NK-92 (cell line): ENCODE results near the gene SDE2.
"Not testable (repeated sequence)": the region's sequence is repeated elsewhere in the genome, so short reads cannot be mapped to it uniquely, and the experiment has no call there.

ENCODE experiments used
- DNase-seq: peaks from one replicate; lab custom pipeline; 2025; ENCODE audit not compliant: unreplicated experiment; lab: John Stamatoyannopoulos, UW

The SDE2 gene

GRCh38 chr1:225979421-225979820, 19.7 kb downstream of the SDE2 start:
- DNase-seq = no peak

GRCh38 chr1:225977937-225978748, 21.0 kb downstream of the SDE2 start:
- DNase-seq = no peak

GRCh38 chr1:225975146-225975545, 24.0 kb downstream of the SDE2 start:
- DNase-seq = not testable (repeated sequence)

GRCh38 chr1:225974454-225974853, 24.7 kb downstream of the SDE2 start:
- DNase-seq = no peak

GRCh38 chr1:225973158-225973557, 26.0 kb downstream of the SDE2 start:
- DNase-seq = no peak

- no peak for DNase-seq
Observed at GRCh38 chr1:225972344-225973152, 26.6 kb downstream of the SDE2 start.

GRCh38 chr1:225970592-225971157, 28.5 kb downstream of the SDE2 start:
- DNase-seq = not testable (repeated sequence)

- DNase-seq = not testable (repeated sequence)
Observed at GRCh38 chr1:225969751-225970150, 29.4 kb downstream of the SDE2 start.

- DNase-seq = no peak
Observed at GRCh38 chr1:225965231-225965630, 33.9 kb downstream of the SDE2 start.

GRCh38 chr1:225963735-225964530, 35.2 kb downstream of the SDE2 start:
- no peak for DNase-seq

- DNase-seq = no peak
Observed at GRCh38 chr1:225962440-225962975, 36.6 kb downstream of the SDE2 start.

- DNase-seq = no peak
Observed at GRCh38 chr1:225961659-225962439, 37.3 kb downstream of the SDE2 start.

- no peak for DNase-seq
Observed at GRCh38 chr1:225958041-225958440, 41.1 kb downstream of the SDE2 start.

- no peak for DNase-seq
Observed at GRCh38 chr1:225954753-225955152, 44.4 kb downstream of the SDE2 start.

- no peak for DNase-seq
Observed at GRCh38 chr1:225953315-225953714, 45.8 kb downstream of the SDE2 start.

GRCh38 chr1:225950905-225951497, 48.1 kb downstream of the SDE2 start:
- no peak for DNase-seq

GRCh38 chr1:225949041-225949440, 50.1 kb downstream of the SDE2 start:
- DNase-seq = no peak

GRCh38 chr1:225946803-225947202, 52.3 kb downstream of the SDE2 start:
- no peak for DNase-seq

- DNase-seq = no peak
Observed at GRCh38 chr1:225946082-225946620, 53.0 kb downstream of the SDE2 start.
